ENCODE measurements around the gene RASA4B. TPM values are rescaled to one million over a fixed set of nuclear protein-coding genes. Genes with fewer than 3 reads are reported as not detected.
"Not testable (repeated sequence)": the region's sequence is repeated elsewhere in the genome, so short reads cannot be mapped to it uniquely, and the experiment has no call there.

The RASA4B gene
- total RNA-seq, 1 donor from 2014 or later = 12.3 TPM

GRCh38 chr7:102527822-102528793 is 10.5 kb upstream of the RASA4B start:
- H3K36me3 Mint-ChIP-seq (ENCODE audit: low read depth); DNase-seq (ENCODE audit: low spot score); H3K4me3 Mint-ChIP-seq (ENCODE audit: unreplicated experiment); H3K4me1 Mint-ChIP-seq (ENCODE audit: low read depth); H3K27me3 Mint-ChIP-seq (ENCODE audit: low read depth); H3K27ac Mint-ChIP-seq (ENCODE audit: unreplicated experiment); H3K9me3 Mint-ChIP-seq (ENCODE audit: low read depth): not testable (repeated sequence)

- H3K4me3 Mint-ChIP-seq (ENCODE audit: unreplicated experiment); H3K27me3 Mint-ChIP-seq (ENCODE audit: low read depth); H3K36me3 Mint-ChIP-seq (ENCODE audit: low read depth); H3K4me1 Mint-ChIP-seq (ENCODE audit: low read depth); DNase-seq (ENCODE audit: low spot score); H3K9me3 Mint-ChIP-seq (ENCODE audit: low read depth): not testable (repeated sequence)
- H3K27ac Mint-ChIP-seq (ENCODE audit: unreplicated experiment) = peak overlapping the region; percentile 77
These were observed 9.6 kb upstream of the RASA4B start for GRCh38 chr7:102527182-102527581.

GRCh38 chr7:102524803-102525202 is 7.2 kb upstream of the RASA4B start:
- H3K9me3 Mint-ChIP-seq (ENCODE audit: low read depth); DNase-seq (ENCODE audit: low spot score); H3K4me3 Mint-ChIP-seq (ENCODE audit: unreplicated experiment); H3K36me3 Mint-ChIP-seq (ENCODE audit: low read depth); H3K27ac Mint-ChIP-seq (ENCODE audit: unreplicated experiment); H3K27me3 Mint-ChIP-seq (ENCODE audit: low read depth); H3K4me1 Mint-ChIP-seq (ENCODE audit: low read depth): not testable (repeated sequence)

DNA sequence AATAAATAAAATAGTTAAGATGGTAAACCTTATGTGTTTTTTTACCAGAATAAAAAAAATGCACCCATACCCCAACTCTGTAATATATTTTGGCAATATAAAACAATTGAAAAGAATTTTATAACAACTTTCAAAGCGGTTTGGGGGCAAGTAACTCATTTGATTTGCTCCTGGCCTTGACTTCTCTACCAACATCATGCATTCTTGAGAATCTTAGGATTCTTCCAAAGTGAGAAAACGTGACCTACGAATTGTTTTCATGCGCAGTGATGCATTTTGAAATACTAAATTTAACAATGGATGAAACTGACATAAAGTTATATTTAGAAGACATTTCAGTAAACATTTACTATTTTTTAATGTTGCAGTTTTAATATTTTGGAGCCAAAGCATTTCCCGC is 3.2 kb upstream of the RASA4B start:
- not testable (repeated sequence) for DNase-seq (ENCODE audit: low spot score); H3K27me3 Mint-ChIP-seq (ENCODE audit: low read depth); H3K36me3 Mint-ChIP-seq (ENCODE audit: low read depth); H3K27ac Mint-ChIP-seq (ENCODE audit: unreplicated experiment); H3K9me3 Mint-ChIP-seq (ENCODE audit: low read depth); H3K4me1 Mint-ChIP-seq (ENCODE audit: low read depth); H3K4me3 Mint-ChIP-seq (ENCODE audit: unreplicated experiment)

GRCh38 chr7:102516951-102517350 is 626 bp downstream of the RASA4B start:
- not testable (repeated sequence) for DNase-seq (ENCODE audit: low spot score); H3K27me3 Mint-ChIP-seq (ENCODE audit: low read depth); H3K9me3 Mint-ChIP-seq (ENCODE audit: low read depth); H3K4me1 Mint-ChIP-seq (ENCODE audit: low read depth); H3K27ac Mint-ChIP-seq (ENCODE audit: unreplicated experiment); H3K36me3 Mint-ChIP-seq (ENCODE audit: low read depth); H3K4me3 Mint-ChIP-seq (ENCODE audit: unreplicated experiment)

- not testable (repeated sequence) for DNase-seq (ENCODE audit: low spot score); H3K27ac Mint-ChIP-seq (ENCODE audit: unreplicated experiment)
These were observed 1.7 kb downstream of the RASA4B start for GRCh38 chr7:102515889-102516288.

DNA sequence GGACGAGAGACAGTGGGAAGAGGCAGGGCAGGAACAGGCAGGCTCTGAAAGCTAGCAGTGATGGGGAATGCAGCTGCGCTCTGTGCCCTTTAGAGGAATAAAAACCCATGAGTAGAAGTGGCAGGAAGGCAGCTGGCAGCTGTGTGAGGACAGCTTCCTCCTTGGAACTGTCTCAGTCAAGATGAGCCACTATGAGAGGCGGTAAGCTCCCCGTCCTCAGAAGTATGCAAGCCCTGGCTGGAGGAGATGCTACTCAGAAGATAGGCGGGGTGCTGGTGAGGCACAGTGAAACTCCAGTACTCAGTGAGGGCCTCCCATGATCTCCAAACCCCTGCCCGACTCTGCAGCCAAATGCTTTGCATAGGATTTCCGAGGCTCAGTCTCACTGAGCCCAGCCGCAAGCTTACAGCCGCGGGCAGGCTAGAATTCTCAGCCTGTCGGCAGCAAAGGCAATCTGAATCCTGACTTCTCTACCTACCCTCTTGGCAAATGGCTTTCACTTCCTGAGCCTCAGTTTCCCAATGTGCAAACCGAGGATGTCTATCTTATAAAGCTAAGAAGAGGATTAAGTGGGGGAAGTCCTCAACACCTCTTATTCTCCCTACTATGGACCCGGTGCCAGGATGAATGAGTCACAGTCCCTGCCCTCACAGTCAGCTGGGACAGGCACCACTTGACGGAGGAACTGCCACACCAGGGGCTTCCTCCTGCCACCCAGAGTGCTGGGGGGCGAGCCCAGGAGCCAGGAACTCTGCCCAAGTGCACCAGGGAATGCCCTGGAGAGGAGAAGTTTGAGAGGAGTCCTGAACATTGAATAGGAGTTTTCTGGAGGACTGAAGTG is 2.5 kb downstream of the RASA4B start:
- not testable (repeated sequence) for H3K27ac Mint-ChIP-seq (ENCODE audit: unreplicated experiment); H3K4me1 Mint-ChIP-seq (ENCODE audit: low read depth); H3K27me3 Mint-ChIP-seq (ENCODE audit: low read depth); DNase-seq (ENCODE audit: low spot score); H3K9me3 Mint-ChIP-seq (ENCODE audit: low read depth); H3K36me3 Mint-ChIP-seq (ENCODE audit: low read depth); H3K4me3 Mint-ChIP-seq (ENCODE audit: unreplicated experiment)

More at GRCh38 chr7:102515889-102516288, 1.7 kb downstream of the RASA4B start:
- H3K27me3 Mint-ChIP-seq (ENCODE audit: low read depth); H3K9me3 Mint-ChIP-seq (ENCODE audit: low read depth); H3K4me3 Mint-ChIP-seq (ENCODE audit: unreplicated experiment); H3K36me3 Mint-ChIP-seq (ENCODE audit: low read depth); H3K4me1 Mint-ChIP-seq (ENCODE audit: low read depth): not testable (repeated sequence)

DNA sequence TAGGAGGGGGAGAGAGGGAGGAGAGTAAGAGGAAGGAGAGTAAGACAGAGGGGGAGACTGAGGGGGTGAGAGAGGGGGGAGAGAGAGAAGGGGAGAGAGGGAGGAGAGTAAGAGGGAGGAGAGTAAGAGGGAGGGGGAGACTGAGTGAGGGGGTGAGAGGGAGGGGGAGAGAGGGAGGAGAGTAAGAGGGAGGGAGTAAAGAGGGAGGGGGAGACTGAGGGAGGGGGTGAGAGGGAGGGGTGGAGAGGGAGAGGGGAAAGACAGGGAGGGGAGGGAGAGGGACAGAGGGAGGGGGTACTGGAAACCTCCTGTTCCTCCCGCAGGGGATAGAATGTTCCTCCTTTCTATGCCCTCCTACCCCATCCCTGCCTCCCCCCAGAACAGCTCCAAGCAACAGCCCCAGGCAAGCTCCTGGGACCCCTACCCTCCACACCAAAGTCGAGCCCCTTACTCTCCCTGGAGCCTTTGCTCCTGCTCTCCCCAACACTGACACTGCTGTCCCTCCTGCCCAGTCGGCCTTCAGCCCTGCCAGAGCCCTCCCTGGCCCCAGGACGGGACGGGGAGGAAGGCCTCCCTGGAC is 4.8 kb downstream of the RASA4B start:
- peak overlapping the region; percentile 12 for H3K4me3 Mint-ChIP-seq (ENCODE audit: unreplicated experiment)
- H3K4me1 Mint-ChIP-seq (ENCODE audit: low read depth); H3K27me3 Mint-ChIP-seq (ENCODE audit: low read depth); H3K9me3 Mint-ChIP-seq (ENCODE audit: low read depth); H3K27ac Mint-ChIP-seq (ENCODE audit: unreplicated experiment); DNase-seq (ENCODE audit: low spot score); H3K36me3 Mint-ChIP-seq (ENCODE audit: low read depth): not testable (repeated sequence)

DNA sequence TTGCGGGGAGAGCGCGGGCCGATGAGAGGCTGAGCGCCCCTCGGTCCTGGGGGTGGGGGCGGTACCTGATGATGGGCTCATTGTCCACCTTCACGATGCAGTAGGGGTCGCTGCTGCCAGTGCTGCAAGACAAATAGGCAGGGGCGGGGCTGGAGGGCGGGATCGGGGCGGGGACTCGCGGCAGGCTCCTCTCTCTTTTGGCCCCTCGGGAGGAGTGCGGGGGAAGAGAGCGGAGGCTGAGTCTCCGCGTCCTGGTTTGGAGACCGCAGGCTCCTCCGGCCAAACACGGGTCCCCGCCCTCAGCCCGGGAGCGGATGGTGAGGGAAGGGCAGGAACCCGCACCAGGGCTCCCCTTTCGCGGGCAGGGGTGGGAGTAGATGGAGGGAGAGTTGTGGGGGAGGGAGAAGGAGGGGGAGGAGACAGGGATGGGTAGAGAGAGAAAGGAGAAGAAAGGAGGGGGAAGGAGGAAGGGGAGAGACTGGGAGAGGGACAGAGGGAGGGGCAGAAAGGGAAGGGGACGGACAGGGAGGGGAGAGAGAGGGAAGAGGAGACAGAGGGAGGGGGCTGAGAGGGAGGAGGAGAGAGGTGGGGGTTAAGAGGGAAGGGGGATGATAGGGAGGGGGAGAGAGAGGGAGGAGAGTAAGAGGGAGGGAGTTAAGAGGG is 5.6 kb downstream of the RASA4B start:
- not testable (repeated sequence) for H3K4me3 Mint-ChIP-seq (ENCODE audit: unreplicated experiment); DNase-seq (ENCODE audit: low spot score); H3K27ac Mint-ChIP-seq (ENCODE audit: unreplicated experiment); H3K27me3 Mint-ChIP-seq (ENCODE audit: low read depth); H3K36me3 Mint-ChIP-seq (ENCODE audit: low read depth); H3K4me1 Mint-ChIP-seq (ENCODE audit: low read depth); H3K9me3 Mint-ChIP-seq (ENCODE audit: low read depth)

DNA sequence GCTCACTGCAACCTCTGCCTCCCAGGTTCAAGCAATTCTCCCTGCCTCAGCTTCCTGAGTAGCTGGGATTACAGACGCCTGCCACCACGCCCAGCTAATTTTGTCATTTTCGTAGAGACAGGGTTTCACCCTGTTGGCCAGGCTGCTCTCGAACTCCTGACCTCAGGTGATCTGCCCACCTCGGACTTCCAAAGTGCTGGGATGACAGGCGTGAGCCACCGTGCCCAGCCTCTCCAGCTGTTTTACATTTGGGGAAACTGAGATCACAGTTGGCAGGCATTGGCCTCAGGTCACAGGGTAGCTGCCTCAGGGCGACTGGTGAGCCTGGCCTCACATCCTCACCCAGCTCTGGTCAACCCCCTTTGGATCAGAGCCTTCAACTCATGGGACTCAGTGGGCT is 7.0 kb downstream of the RASA4B start:
- H3K4me1 Mint-ChIP-seq (ENCODE audit: low read depth); H3K36me3 Mint-ChIP-seq (ENCODE audit: low read depth); H3K4me3 Mint-ChIP-seq (ENCODE audit: unreplicated experiment); H3K9me3 Mint-ChIP-seq (ENCODE audit: low read depth); DNase-seq (ENCODE audit: low spot score); H3K27me3 Mint-ChIP-seq (ENCODE audit: low read depth); H3K27ac Mint-ChIP-seq (ENCODE audit: unreplicated experiment): not testable (repeated sequence)

- H3K36me3 Mint-ChIP-seq (ENCODE audit: low read depth); H3K4me1 Mint-ChIP-seq (ENCODE audit: low read depth); H3K9me3 Mint-ChIP-seq (ENCODE audit: low read depth); DNase-seq (ENCODE audit: low spot score); H3K4me3 Mint-ChIP-seq (ENCODE audit: unreplicated experiment); H3K27me3 Mint-ChIP-seq (ENCODE audit: low read depth); H3K27ac Mint-ChIP-seq (ENCODE audit: unreplicated experiment): not testable (repeated sequence)
These were observed 10.0 kb downstream of the RASA4B start for GRCh38 chr7:102507410-102508088.

All from chondrocyte (in vitro differentiated cells).